ENCODE measurements around the gene ZNF581.

ZNF581 gene

DNA sequence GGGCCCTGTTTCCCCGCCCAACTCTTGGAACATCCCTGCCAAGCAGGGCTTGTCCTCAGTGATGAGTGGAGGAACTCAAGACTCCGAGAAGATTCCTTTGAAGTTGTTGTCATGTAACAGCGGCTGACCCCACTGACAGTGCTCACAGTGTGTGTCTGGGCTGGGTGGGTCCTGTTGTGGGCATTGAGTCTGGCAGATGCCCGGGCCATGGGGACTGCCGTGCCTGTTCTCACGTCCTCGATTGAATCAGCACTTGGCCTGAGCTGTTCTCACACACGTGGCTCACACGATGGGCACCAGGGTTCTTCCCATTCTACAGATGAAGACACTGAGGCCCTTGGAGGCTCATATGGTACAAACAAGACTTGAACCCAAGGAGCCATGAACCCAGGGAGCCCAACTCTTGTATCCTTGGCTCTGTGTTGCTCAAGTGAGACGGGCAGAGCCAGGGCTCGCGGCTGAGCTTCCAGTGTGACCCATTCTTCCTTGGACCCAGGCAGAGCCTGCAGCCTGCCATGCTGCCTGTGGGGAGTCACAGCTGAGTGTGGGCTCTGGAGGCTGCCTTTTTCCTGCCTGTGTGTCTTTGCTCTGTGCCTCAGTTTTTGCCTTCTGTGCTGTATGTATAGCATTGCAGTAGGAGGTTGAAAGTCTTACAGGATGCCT lies 23.0 kb downstream of the ZNF581 start:
- FAIRE-seq, result no peak
- DNase-seq (ENCODE audit: insufficient read length, low spot score), result no peak
- no peak for TF ChIP-seq POLR2A (IDR thresholded peaks at IDR 0.05; ENCODE audit: low read depth, low read length)

DNA sequence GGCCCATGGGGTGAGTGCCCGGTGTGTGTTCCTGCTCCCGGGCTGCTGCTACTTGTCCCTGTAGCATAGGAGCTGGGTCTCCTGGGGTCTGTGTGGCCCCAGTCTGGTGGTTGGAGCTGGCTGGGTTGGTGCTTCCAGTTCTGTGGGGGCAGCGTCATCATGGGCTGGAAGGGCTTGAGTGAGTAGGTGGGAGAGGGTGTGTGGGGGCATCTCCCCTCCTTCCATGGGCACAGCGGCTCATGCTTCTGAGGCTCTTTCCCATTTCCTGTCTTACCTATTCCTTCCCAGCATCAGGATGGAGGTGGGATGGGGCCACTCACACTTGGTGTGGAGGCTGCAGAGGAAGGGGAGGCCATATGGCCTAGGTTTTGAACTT lies 23.5 kb downstream of the ZNF581 start:
- FAIRE-seq, result no peak
- TF ChIP-seq POLR2A (IDR thresholded peaks at IDR 0.05; ENCODE audit: low read depth, low read length), result no peak
- DNase-seq (ENCODE audit: insufficient read length, low spot score), result no peak

DNA sequence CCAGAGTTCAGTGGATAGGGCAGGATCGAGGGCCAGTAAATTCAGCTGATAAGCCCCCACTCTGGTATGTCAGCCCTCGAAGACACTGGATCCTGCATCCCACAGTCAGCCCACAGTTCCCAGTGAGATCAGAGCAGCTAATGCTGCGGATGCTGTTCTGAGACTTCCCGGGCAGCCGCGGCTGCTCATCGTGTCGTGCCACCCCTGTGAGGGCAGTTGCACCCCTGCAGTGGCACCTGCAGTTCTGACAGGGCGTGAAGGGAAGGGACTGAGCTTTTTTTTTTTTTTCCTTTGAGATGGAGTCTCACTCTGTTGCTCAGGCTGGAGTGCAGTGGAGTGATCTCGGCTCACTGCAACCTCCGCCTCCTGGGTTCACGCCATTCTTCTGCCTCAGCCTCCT lies 24.1 kb downstream of the ZNF581 start:
- no peak for TF ChIP-seq POLR2A (IDR thresholded peaks at IDR 0.05; ENCODE audit: low read depth, low read length)
- FAIRE-seq, result no peak
- DNase-seq (ENCODE audit: insufficient read length, low spot score), result no peak

DNA sequence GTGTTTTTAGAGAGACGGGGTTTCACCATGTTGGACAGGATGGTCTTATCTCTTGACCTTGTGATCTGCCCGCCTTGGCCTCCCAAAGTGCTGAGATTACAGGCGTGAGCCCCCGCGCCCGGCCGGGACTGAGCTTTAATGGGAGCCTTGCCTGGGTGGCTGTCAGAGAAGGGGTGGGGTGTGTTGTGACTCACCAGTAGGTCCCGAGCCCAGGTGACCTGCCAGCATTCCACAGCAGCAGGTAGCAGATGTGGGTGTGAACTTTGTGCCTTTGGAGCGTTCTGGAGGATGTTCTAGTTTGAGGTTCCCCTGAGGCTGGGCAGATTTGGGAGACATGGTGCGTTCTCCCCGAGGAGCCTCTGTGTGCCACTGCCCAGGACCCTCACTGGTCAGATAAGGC lies 24.5 kb downstream of the ZNF581 start:
- DNase-seq (ENCODE audit: insufficient read length, low spot score), result no peak
- no peak for TF ChIP-seq POLR2A (IDR thresholded peaks at IDR 0.05; ENCODE audit: low read depth, low read length)
- no peak for FAIRE-seq

DNA sequence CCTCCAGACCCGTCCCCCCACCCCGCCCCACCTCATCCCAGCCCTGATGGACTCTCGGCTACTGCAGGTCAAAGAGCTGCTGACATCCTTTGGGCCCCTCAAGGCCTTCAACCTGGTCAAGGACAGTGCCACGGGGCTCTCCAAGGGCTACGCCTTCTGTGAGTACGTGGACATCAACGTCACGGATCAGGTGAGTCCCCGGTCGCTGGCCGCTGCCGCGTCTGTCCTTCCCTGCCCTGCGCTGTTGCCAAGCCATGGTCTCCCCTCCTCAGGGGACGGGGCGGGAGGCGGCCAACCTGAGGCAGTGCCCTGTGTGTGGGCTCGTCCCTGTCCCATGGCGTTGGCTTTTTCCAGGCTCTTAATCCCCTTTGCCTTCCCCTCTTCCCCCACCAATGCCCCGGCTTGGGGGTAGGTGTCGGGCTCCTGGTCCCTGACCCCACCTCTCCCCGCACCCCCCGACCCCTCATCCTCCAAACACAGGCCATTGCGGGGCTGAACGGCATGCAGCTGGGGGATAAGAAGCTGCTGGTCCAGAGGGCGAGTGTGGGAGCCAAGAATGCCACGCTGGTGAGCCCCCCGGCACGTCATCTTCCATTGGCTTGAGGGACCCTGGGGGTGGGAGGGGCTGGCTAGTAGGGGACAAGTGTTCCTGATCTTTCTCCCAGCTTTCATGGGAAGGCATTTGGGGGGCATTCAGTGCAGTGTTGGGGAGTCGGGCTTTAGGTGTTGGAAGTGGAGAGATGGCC lies 25.3 kb downstream of the ZNF581 start:
- DNase-seq (ENCODE audit: insufficient read length, low spot score) (no peak), FAIRE-seq (no peak)
- no peak for TF ChIP-seq POLR2A (IDR thresholded peaks at IDR 0.05; ENCODE audit: low read depth, low read length)

DNA sequence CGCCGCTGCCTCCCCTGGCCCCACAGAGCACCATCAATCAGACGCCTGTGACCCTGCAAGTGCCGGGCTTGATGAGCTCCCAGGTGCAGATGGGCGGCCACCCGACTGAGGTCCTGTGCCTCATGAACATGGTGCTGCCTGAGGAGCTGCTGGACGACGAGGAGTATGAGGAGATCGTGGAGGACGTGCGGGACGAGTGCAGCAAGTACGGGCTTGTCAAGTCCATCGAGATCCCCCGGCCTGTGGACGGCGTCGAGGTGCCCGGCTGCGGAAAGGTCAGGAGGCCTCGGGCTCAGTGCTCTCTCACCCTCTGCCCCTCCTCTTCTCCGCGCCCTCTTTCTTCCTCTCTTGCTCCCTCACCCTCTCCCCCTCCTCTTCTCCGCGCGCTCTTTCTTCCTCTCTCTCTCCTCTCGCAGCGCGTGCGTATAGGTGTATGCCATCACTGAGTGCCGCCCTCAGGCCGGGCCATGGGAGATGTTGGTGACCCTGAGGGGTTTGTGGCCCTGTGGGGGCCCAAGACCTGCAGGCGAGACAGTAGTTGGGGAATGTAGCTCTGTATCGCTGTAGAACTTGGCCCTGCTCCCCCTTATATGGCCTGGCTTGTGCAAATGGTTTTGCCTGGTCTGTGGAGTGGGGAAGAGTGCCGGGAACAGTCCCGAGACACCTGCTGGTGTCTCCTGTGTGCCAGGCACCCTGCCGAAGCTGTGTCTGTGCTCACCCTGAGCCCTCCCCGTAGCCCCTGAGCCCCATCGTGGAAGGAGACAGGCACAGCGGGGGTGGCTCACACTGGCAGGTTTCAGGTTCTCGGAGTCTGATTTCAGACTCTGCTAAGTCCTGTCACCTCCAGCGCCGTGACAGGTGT lies 26.2 kb downstream of the ZNF581 start:
- FAIRE-seq (no peak), DNase-seq (ENCODE audit: insufficient read length, low spot score) (no peak)

DNA sequence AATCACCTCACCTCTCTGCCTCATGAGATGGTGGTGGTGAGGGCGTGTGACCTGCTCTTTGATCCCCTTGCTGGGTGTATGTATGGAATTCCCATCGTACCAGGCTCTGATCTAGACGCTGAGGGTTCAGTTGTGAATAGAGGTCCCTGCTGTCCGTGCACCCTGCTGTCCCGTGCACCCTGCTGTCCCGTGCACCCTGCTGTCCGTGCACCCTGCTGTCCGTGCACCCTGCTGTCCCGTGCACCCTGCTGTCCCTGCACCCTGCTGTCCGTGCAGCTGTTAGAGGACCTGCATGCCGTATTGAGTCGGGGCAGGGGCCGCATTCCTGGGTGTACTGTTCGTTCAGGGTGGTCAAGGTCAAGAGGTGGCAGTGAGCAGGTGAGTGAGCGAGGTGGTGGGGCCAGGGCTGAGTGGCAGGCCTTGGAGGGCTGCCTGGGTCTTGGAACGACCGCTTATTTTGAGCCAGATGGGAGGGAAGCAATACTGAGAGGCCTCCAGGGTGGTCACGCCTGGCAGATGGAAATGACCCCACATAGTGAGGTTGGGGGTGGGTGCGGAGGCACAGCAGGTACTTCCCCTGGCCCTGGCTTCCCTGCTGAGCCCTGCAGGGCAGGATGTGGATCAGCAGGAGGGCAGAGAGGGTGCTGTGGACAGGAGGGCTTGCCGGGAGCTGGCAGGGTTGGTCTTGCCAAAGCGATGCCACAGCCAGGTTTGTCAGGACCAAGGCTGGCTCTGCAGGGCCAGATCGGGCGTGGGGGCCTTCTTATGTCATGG lies 27.0 kb downstream of the ZNF581 start:
- DNase-seq (ENCODE audit: insufficient read length, low spot score), result peak; percentile 98
- FAIRE-seq, result peak; percentile 93
- TF ChIP-seq POLR2A (IDR thresholded peaks at IDR 0.05; ENCODE audit: low read depth, low read length), result 0 out of 2 replicates have a peak, but pooled peaks have one; percentile 15

More for the DNA sequence above, 26.2 kb downstream of the ZNF581 start:
- no peak for TF ChIP-seq POLR2A (IDR thresholded peaks at IDR 0.05; ENCODE audit: low read depth, low read length)

DNA sequence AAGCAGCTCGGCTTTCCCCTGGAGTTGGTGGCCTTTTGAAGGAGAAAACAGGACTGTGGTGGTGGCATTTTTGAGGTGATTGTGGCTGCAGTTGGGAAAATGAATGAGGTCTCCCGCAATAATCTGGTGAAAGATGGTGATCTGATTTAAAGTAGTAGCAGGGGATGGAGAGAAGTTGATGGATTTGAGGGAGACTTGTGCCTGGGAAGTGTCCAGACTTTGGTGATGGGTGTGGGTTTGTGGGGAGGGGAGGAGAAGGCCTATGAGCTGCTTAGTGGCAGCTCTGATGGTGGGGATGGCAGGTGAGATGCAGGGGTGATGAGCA lies 27.6 kb downstream of the ZNF581 start:
- no peak for FAIRE-seq
- no peak for DNase-seq (ENCODE audit: insufficient read length, low spot score)
- no peak for TF ChIP-seq POLR2A (IDR thresholded peaks at IDR 0.05; ENCODE audit: low read depth, low read length)

DNA sequence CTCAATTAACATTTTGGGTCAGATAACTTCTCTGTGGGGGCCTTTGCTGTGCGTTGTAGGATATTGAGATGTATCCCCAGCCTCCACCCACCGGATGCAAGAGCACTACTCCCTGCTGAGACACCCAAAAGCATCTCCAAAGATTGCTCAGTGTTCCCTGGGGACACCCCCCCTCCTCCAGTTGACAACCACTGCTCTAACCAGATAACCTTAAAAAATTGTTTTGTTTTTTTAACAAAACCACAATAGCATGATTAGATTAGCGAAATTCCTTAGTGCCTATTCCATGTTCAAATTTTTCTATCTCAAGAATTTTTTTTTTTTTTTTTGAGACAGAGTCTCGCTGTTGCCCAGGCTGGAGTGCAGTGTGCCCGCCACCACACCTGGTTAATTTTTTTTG lies 29.0 kb downstream of the ZNF581 start:
- FAIRE-seq (no peak), DNase-seq (ENCODE audit: insufficient read length, low spot score) (peak; percentile 72)
- TF ChIP-seq POLR2A (IDR thresholded peaks at IDR 0.05; ENCODE audit: low read depth, low read length), result no peak

DNA sequence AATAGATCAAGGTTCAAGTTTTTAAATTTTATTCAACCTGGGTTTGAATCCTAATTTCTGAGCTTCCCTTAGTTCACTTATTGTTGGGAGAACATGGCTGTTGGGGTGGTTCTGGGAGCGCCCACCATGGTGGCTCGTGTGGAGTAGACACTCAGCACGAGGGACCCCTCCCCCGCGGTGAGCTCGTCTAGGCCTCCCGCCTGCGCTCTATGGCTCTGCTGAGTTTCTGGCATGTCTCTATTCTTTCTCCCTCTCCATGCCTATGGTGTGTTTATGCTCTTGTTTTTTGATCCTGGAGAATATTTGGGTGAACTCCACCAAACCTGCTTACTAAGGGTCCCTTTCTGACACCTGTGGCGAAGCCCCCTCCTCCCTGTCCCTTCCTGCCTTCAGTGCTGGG lies 30.0 kb downstream of the ZNF581 start:
- TF ChIP-seq POLR2A (IDR thresholded peaks at IDR 0.05; ENCODE audit: low read depth, low read length), result no peak
- FAIRE-seq, result no peak
- no peak for DNase-seq (ENCODE audit: insufficient read length, low spot score)

DNA sequence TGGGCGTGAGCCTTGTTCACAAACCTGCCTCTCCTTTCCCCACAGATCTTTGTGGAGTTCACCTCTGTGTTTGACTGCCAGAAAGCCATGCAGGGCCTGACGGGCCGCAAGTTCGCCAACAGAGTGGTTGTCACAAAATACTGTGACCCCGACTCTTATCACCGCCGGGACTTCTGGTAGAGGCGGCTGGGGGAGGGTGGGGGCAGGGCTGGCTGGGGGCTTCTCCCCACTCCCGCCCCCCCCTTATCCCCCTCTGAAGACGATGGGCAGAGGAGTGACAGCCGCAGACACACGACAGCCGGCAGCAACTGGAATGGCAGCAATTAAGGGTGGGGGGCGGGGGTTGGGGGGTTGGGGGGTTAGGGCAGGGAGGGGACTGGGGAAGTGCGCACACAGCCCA lies 30.4 kb downstream of the ZNF581 start:
- DNase-seq (ENCODE audit: insufficient read length, low spot score) (no peak), FAIRE-seq (no peak)
- TF ChIP-seq POLR2A (IDR thresholded peaks at IDR 0.05; ENCODE audit: low read depth, low read length), result 0 out of 2 replicates have a peak, but pooled peaks have one; percentile 5

DNA sequence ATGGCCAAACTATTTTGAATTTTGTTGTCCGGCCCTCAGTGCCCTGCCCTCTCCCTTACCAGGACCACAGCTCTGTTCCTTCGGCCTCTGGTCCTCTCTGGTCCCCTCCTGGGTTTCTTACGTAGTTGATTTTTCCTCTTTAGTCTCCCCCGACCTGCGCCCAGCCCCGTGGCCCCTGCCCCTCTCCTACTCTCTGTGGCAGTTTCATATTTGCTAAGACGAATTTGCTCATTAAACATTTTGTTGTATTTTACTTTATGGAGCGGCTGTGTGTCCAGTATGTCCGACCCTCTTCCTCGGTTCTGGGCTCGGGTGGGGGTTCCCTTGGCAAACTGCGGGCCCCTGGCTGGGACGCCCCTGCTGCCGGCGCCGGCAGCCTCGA lies 31.0 kb downstream of the ZNF581 start:
- TF ChIP-seq POLR2A (IDR thresholded peaks at IDR 0.05; ENCODE audit: low read depth, low read length), result no peak
- no peak for DNase-seq (ENCODE audit: insufficient read length, low spot score)
- no peak for FAIRE-seq

DNA sequence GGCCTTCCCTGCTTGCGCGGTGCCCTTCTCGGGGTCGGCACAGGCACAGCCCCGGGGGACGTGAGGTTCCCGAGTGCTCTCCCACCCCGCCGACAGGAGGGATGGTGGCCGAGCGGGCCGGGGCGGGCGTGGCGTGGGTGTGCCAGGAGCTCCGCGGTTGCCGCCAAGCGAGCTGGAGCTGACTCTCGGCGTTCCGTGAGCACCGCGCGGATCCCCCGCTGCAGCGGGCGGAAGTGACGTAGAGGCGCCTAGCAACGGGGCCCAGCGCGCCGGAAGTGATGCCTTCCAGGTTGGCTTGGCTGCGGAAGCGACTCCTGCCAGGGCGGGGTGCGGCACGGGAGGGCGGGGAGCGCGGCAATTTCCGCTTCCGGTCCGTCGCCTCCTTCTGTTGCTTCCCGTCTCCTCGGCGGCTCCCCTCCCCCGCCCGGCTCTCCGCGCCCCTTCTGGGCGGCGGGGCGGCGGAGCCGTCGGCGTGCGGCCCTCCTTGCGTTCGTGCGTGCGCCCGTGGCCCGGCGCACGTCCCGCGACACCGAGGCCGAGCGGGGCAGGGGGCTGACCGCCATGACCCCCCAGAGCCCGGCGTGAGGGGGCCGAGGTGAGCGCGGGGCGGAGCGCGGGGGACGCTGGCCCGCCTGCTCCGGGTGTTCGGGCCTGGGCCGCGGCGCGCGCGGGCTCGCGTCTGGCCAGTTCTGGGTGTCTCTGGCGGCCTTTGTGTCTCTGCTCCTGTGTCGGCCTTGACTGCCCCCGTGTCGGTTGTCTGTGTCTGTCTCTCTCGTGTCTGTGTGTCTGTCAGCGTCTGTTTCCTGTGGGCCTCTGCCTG lies 31.6 kb downstream of the ZNF581 start, which contains the start of gene EPN1:
EPN1 (plus strand) TSS at position 386 of the 820 bp plus-strand sequence. CDS start 3,402 bp downstream, outside the sequence.
- FAIRE-seq (no peak), DNase-seq (ENCODE audit: insufficient read length, low spot score) (peak; percentile 100)
- peak; percentile 71 for TF ChIP-seq POLR2A (IDR thresholded peaks at IDR 0.05; ENCODE audit: low read depth, low read length)
